SK-N-SH (cell line): ENCODE data around the gene MEX3D. TPM values are rescaled to one million over a fixed set of nuclear protein-coding genes. Genes with fewer than 3 reads are reported as not detected.

ENCODE experiments used
- CTCF ChIA-PET: fragments of 300-600, 350-600 bp; formaldehyde crosslinking; extraction: SDS; loops from one replicate; lab custom pipeline; 2021; lab: Yijun Ruan, JAX
- POLR2A ChIA-PET: fragments of 350-600 bp; sonication (Branson Sonifier 250); formaldehyde crosslinking; extraction: SDS; loops from one replicate; lab custom pipeline; 2020; ENCODE audit warnings: antibody characterized with exemption, inconsistent platforms; lab: Yijun Ruan, JAX
- DNase-seq: peaks from one replicate; pipeline ENCODE4 v3.0.0; 2012
- H2AFZ ChIP-seq: fragments of 200-600 bp; sonication (generic); 2 replicates; pipeline ENCODE4 v1.8.1; 2016; ENCODE audit warnings: antibody characterized with exemption, mild to moderate bottlenecking, low read depth
- H3F3A ChIP-seq: fragments of 200-600 bp; sonication (generic); replicated peaks from 2 replicates; pipeline ENCODE3; 2016; ENCODE audit warnings: antibody characterized with exemption, mild to moderate bottlenecking; ENCODE audit not compliant: insufficient read depth
- H3K27ac ChIP-seq, 2 experiments: fragments of 200-500 bp in 1 of 2; fragments of 200-600 bp in 1 of 2; sonication (Bioruptor generic) in 1 of 2; sonication (generic), shearing (Covaris generic) in 1 of 2; 2 replicates each; pipeline versions ENCODE4 v1.5.1 to v1.6.1; 2014 to 2016; ENCODE audit warnings: low read depth in 2 of 2, inconsistent platforms in 1 of 2, low read length in 1 of 2, mild to moderate bottlenecking in 1 of 2, mixed read lengths in 1 of 2
- H3K27me3 ChIP-seq: fragments of 200-600 bp; sonication (generic), shearing (Covaris generic); 2 replicates; pipeline ENCODE4 v1.6.1; 2016; ENCODE audit warnings: mixed run types; ENCODE audit not compliant: insufficient read depth
- H3K36me3 ChIP-seq, 2 experiments: fragments of 200-500 bp in 1 of 2; fragments of 200-600 bp in 1 of 2; sonication (Bioruptor generic) in 1 of 2; sonication (generic) in 1 of 2; replicated peaks in 1 of 2; 2 replicates each; pipeline versions ENCODE3 to v1.5.1; 2014 to 2016; ENCODE audit warnings: low read length in 1 of 2, mild to moderate bottlenecking in 1 of 2; ENCODE audit not compliant: insufficient read depth in 2 of 2, control insufficient read depth in 1 of 2
- H3K4me1 ChIP-seq, 2 experiments: fragments of 200-500 bp in 1 of 2; fragments of 200-600 bp in 1 of 2; sonication (Bioruptor generic) in 1 of 2; sonication (generic), shearing (Covaris generic) in 1 of 2; 2 replicates each; pipeline versions ENCODE4 v1.5.1 to v1.6.1; 2014 to 2016; ENCODE audit warnings: low read depth in 1 of 2, low read length in 1 of 2, mixed run types in 1 of 2; ENCODE audit not compliant: insufficient read depth in 2 of 2, control insufficient read depth in 1 of 2
- H3K4me2 ChIP-seq: fragments of 200-600 bp; sonication (generic), shearing (Covaris generic); 2 replicates; pipeline ENCODE4 v1.6.1; 2017; ENCODE audit warnings: mixed run types
- H3K4me3 ChIP-seq, 2 experiments: fragments of 200-500 bp in 1 of 2; fragments of 200-600 bp in 1 of 2; sonication (Bioruptor generic) in 1 of 2; sonication (generic), shearing (Covaris generic) in 1 of 2; 2 replicates each; pipeline versions ENCODE4 v1.5.1 to v1.8.1; 2014 to 2016; ENCODE audit warnings: low read depth in 2 of 2, inconsistent platforms in 1 of 2, low read length in 1 of 2, mild to moderate bottlenecking in 1 of 2, mixed read lengths in 1 of 2, moderate library complexity in 1 of 2
- H3K79me2 ChIP-seq: fragments of 200-600 bp; sonication (generic); 2 replicates; pipeline ENCODE4 v1.8.1; 2017; ENCODE audit warnings: mild to moderate bottlenecking; ENCODE audit not compliant: insufficient read depth
- H3K9ac ChIP-seq: fragments of 200-600 bp; sonication (generic); 2 replicates; pipeline ENCODE4 v1.6.1; 2017; ENCODE audit warnings: mixed run types
- H3K9me2 ChIP-seq: fragments of 200-600 bp; sonication (generic); 2 replicates; pipeline ENCODE4 v1.6.1; 2017; ENCODE audit warnings: mixed run types
- H3K9me3 ChIP-seq: fragments of 200-600 bp; sonication (generic); 2 replicates; pipeline ENCODE4 v1.6.1; 2017; ENCODE audit warnings: mixed run types, mild to moderate bottlenecking, moderate library complexity
- H4K20me1 ChIP-seq: fragments of 200-600 bp; sonication (generic); 2 replicates; pipeline ENCODE4 v1.6.1; 2017; ENCODE audit warnings: mild to moderate bottlenecking, mixed run types; ENCODE audit not compliant: insufficient read depth
- CTCF ChIP-seq: fragments of 200-600 bp; sonication (generic); IDR thresholded peaks from 2 replicates; pipeline ENCODE4 v1.6.1; 2017; ENCODE audit warnings: antibody characterized with exemption, mild to moderate bottlenecking, moderate library complexity
- ELF1 ChIP-seq: IDR thresholded peaks from 2 replicates; pipeline ENCODE4 v1.4.0; 2012
- FOSL2 ChIP-seq: IDR thresholded peaks from 2 replicates; pipeline ENCODE4 v1.4.0; 2012; ENCODE audit warnings: low read depth, mild to moderate bottlenecking, moderate library complexity, borderline replicate concordance
- FOXJ3 ChIP-seq: sonication (generic); formaldehyde crosslinking; IDR thresholded peaks from 2 replicates; pipeline ENCODE4 v1.5.1; 2020; ENCODE audit warnings: mild to moderate bottlenecking, missing genetic modification reagents
- FOXM1 ChIP-seq: IDR thresholded peaks from 2 replicates; pipeline ENCODE4 v1.4.0; 2012; ENCODE audit warnings: low read depth, mild to moderate bottlenecking
- IRF3 ChIP-seq: fragments of 150-350 bp; IDR thresholded peaks from 2 replicates; pipeline ENCODE4 v1.6.1; 2016; ENCODE audit warnings: mild to moderate bottlenecking, low read depth, low read length
- JUND ChIP-seq: IDR thresholded peaks from 2 replicates; pipeline ENCODE4 v1.4.0; 2012
- MAX ChIP-seq: IDR thresholded peaks from 2 replicates; pipeline ENCODE4 v1.4.0; 2012; ENCODE audit warnings: low read depth
- PBX3 ChIP-seq: IDR thresholded peaks from 2 replicates; pipeline ENCODE4; 2012
- RCOR1 ChIP-seq: fragments of 150-350 bp; IDR thresholded peaks from 2 replicates; pipeline ENCODE4 v1.6.1; 2017; ENCODE audit warnings: antibody characterized with exemption, low read length
- SIN3A ChIP-seq: IDR thresholded peaks from 2 replicates; pipeline ENCODE4 v1.6.1; 2012; ENCODE audit warnings: low read depth, mild to moderate bottlenecking, low read length, moderate library complexity, borderline replicate concordance
- SMC3 ChIP-seq: IDR thresholded peaks from 2 replicates; pipeline ENCODE4 v1.6.1; 2012; ENCODE audit warnings: low read depth, low read length, improper control_type of control experiment
- TAF1 ChIP-seq: IDR thresholded peaks from 2 replicates; pipeline ENCODE4 v1.6.1; 2012; ENCODE audit warnings: low read depth, mild to moderate bottlenecking, low read length, moderate library complexity, borderline replicate concordance
- TCF12 ChIP-seq: IDR thresholded peaks from 2 replicates; pipeline ENCODE4 v1.4.0; 2012
- TEAD4 ChIP-seq: IDR thresholded peaks from 2 replicates; pipeline ENCODE4 v1.4.0; 2012; ENCODE audit warnings: mild to moderate bottlenecking, borderline replicate concordance; ENCODE audit not compliant: insufficient read depth
- WGBS: methylation state at CpG from one replicate; pipeline ENCODE4 v1.1.6; 2017; ENCODE audit warnings: low lambda C conversion rate; 5-methylcytosine and 5-hydroxymethylcytosine counted together
- polyA plus RNA-seq, 3 experiments: library from polyadenylated mRNA; depleted of rRNA; stranded (reverse); fragments of >200 nt; gene quantifications; 2 replicates each; pipeline ENCODE4 v1.2.3, GENCODE V29; 2012
- TF ChIP-seq, protein P1 (sequence below): fragments of 150-350 bp; IDR thresholded peaks from 2 replicates; pipeline ENCODE4 v1.6.1; 2017; ENCODE audit warnings: antibody characterized with exemption, low read length, low read depth, borderline replicate concordance
- TF ChIP-seq, protein P2 (sequence below): IDR thresholded peaks from 2 replicates; pipeline ENCODE4 v1.4.0; 2012; ENCODE audit warnings: low read depth, borderline replicate concordance

Gene MEX3D
- polyA plus RNA-seq, 1 of the 3 experiments (the other 2 are of a cell fraction): 14.9 TPM

- no peak for DNase-seq
- H3K9me3 ChIP-seq: no peaks in the 10 kb centered on the region
- H4K20me1 ChIP-seq: peaks cover 60% of the 10 kb centered on the region
- H3K79me2 ChIP-seq: peaks cover 56% of the 10 kb centered on the region
- no peaks in the 10 kb centered on the region for H3K27me3 ChIP-seq
- POLR2A ChIA-PET: no interaction called here
- no peak overlapping the region for H3K9ac ChIP-seq
- H2AFZ ChIP-seq: no peak overlapping the region
- no peak overlapping the region for H3K4me3 ChIP-seq
- no peaks in the 10 kb centered on the region for H3F3A ChIP-seq
- TF ChIP-seq FOSL2: no peak
- TF ChIP-seq JUND: no peak
- TF ChIP-seq TAF1: no peak
- no peak for TF ChIP-seq RCOR1
- no peak for TF ChIP-seq FOXM1
- TF ChIP-seq, protein P1, sequence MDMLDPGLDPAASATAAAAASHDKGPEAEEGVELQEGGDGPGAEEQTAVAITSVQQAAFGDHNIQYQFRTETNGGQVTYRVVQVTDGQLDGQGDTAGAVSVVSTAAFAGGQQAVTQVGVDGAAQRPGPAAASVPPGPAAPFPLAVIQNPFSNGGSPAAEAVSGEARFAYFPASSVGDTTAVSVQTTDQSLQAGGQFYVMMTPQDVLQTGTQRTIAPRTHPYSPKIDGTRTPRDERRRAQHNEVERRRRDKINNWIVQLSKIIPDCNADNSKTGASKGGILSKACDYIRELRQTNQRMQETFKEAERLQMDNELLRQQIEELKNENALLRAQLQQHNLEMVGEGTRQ: no peak
- TF ChIP-seq, protein P2, sequence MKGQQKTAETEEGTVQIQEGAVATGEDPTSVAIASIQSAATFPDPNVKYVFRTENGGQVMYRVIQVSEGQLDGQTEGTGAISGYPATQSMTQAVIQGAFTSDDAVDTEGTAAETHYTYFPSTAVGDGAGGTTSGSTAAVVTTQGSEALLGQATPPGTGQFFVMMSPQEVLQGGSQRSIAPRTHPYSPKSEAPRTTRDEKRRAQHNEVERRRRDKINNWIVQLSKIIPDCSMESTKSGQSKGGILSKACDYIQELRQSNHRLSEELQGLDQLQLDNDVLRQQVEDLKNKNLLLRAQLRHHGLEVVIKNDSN: no peak
- CTCF ChIA-PET: interaction anchor here (0.7 kb wide), 1 partner anchor 10 kb away, joined by 3 read pairs; no protein-coding TSS in a partner anchor
- no peak overlapping the region for H3K4me2 ChIP-seq
- no peaks in the 10 kb centered on the region for H3K9me2 ChIP-seq
- 97% methylated on average over 52 of the region's 66 CpGs for WGBS
- no peaks in the 10 kb centered on the region for H3K4me1 ChIP-seq
- H3K36me3 ChIP-seq: peaks cover 0 to 2% of the 10 kb centered on the region in 2 experiments
- no peak overlapping the region for H3K27ac ChIP-seq
Measured at GRCh38 chr19:1556390-1557070, 11.6 kb downstream of the MEX3D start.

- Histone ChIP-seq H3K4me1 (no peaks in the 10 kb centered on the region), H3K36me3 (peaks cover 0 to 2% of the 10 kb centered on the region in 2 experiments), H3F3A (no peaks in the 10 kb centered on the region), H3K27ac (no peak overlapping the region), H4K20me1 (peaks cover 52% of the 10 kb centered on the region), H3K9me3 (no peaks in the 10 kb centered on the region), H3K27me3 (no peaks in the 10 kb centered on the region), H3K9ac (no peak overlapping the region), H3K4me2 (no peak overlapping the region), H2AFZ (no peak overlapping the region), H3K4me3 (no peak overlapping the region), H3K79me2 (peaks cover 48% of the 10 kb centered on the region), H3K9me2 (no peaks in the 10 kb centered on the region)
- CTCF ChIA-PET: no interaction called here
- DNase-seq: no peak
- TF ChIP-seq PBX3 (no peak), SIN3A (no peak), MAX (no peak), TCF12 (no peak), SMC3 (no peak), RCOR1 (no peak), TEAD4 (no peak), ELF1 (no peak), IRF3 (no peak), CTCF (no peak), FOXJ3 (no peak)
- WGBS: 94% methylated on average over 55 of the region's 121 CpGs
- POLR2A ChIA-PET: no interaction called here
Measured at GRCh38 chr19:1555487-1556389, 12.4 kb downstream of the MEX3D start.
